ENCODE results near the gene ETFRF1. TPM values are rescaled to one million over a fixed set of nuclear protein-coding genes. Genes with fewer than 3 reads are reported as not detected.

The ETFRF1 gene
- total and polyA plus RNA-seq, 2 of the 8 experiments (the other 6 are each of a cell fraction or from before 2014, with no cell fraction given) = 4.3 to 7.7 TPM

DNA sequence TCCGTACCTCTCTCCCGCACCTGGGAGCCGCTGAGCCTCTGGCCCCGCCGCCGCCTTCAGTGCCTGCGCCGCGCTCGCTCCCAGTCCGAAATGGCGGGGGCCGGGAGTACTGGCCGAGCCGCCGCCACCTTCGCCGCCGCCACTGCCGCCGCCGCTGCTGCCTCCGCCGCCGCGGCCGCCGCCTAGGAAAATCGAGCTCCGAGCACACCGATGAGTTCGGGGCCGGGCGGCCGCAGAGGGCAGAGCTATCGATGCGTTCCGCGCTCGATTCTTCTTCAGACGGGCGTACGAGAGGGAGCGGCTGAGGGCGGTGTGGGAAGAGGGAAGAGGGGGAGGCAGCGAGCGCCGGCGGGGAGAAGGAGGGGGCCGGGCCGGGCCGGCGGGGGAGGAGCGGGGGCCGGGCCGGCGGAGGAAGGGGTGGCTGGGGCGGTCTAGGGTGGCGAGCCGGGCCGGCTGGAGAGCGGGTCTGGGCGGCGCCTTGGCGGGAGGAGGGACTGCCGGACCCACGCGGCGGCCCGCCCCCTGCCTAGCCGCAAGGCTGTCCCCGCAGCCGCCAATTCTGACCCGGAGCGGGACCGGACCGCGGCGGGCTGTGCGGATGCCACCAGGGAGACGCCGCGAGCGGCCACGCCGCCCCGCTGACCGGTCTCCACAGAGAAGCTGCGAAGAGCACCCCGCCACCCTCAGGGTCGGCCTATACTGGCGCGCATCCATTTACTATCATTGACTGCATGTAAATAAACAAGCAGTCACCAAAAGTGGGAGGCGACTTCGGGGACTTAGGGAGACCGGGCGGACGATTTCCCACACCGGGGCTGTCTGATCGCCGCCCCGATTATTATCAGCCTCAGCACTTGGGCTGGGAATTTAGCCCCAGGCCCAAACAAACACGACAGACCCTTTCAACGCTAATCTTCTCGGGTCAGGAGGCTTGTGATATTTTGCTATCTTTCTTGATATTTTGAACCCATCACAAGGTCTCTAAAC is 56.0 kb downstream of the ETFRF1 start, which contains the start of gene KRAS (continued):
- TF ChIP-seq TAF7 (optimal IDR thresholded peaks at IDR 0.05; ENCODE audit: borderline replicate concordance, low read depth, low read length) (no peak), PHF8 (conservative IDR thresholded peaks at IDR 0.05; ENCODE audit: low read depth, low read length) (peak; percentile 43), RBBP5 (IDR thresholded peaks at IDR 0.05; ENCODE audit: borderline replicate concordance, low read depth, low read length) (peak; percentile 90), RFX5 (IDR thresholded peaks at IDR 0.05; ENCODE audit: borderline replicate concordance, low read depth, low read length) (no peak), BACH1 (IDR thresholded peaks at IDR 0.05; ENCODE audit: low read length) (no peak), KDM4A (IDR thresholded peaks at IDR 0.05; ENCODE audit: low read depth, low read length, severe bottlenecking) (peak; percentile 70), CHD2 (IDR thresholded peaks at IDR 0.05; ENCODE audit: low read length) (no peak; the same call in 1 of the 2 replicates), TAF1 (IDR thresholded peaks at IDR 0.05; ENCODE audit: low read depth, low read length) (peak; percentile 74), SRF (IDR thresholded peaks at IDR 0.05; ENCODE audit: low read depth, low read length) (peak; percentile 94), TBP (IDR thresholded peaks at IDR 0.05; ENCODE audit: low read depth, low read length) (0 out of 2 replicates have a peak, but pooled peaks have one; percentile 51), POLR2AphosphoS5 (IDR thresholded peaks at IDR 0.05; ENCODE audit: low read depth, low read length) (no peak; the same call in 1 of the 2 replicates), EZH2 (IDR thresholded peaks at IDR 0.05; ENCODE audit: low read depth, low read length, severe bottlenecking) (no peak), GTF2F1 (IDR thresholded peaks at IDR 0.05; ENCODE audit: borderline replicate concordance, low read depth, low read length) (no peak), SP4 (IDR thresholded peaks at IDR 0.05; ENCODE audit: low read length) (no peak), CREB1 (IDR thresholded peaks at IDR 0.05) (peak; percentile 75), TCF12 (IDR thresholded peaks at IDR 0.05; ENCODE audit: low read depth, low read length) (no peak), SIX5 (IDR thresholded peaks at IDR 0.05; ENCODE audit: low read depth, low read length) (no peak)
- TF ChIP-seq, protein P1, sequence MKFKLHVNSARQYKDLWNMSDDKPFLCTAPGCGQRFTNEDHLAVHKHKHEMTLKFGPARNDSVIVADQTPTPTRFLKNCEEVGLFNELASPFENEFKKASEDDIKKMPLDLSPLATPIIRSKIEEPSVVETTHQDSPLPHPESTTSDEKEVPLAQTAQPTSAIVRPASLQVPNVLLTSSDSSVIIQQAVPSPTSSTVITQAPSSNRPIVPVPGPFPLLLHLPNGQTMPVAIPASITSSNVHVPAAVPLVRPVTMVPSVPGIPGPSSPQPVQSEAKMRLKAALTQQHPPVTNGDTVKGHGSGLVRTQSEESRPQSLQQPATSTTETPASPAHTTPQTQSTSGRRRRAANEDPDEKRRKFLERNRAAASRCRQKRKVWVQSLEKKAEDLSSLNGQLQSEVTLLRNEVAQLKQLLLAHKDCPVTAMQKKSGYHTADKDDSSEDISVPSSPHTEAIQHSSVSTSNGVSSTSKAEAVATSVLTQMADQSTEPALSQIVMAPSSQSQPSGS (IDR thresholded peaks at IDR 0.05; ENCODE audit: low read length) = no peak

All from H1 (cell line).